HFF-Myc (cell line): ENCODE results near the gene PRR33.

Experiments
- DNase-seq: peaks from one replicate; pipeline ENCODE4 v3.0.0-alpha.2; 2011; ENCODE audit warnings: low read depth; ENCODE audit errors: extremely low read depth
- H3K4me3 ChIP-seq: replicated peaks from 2 replicates; pipeline ENCODE4 v1.5.1; 2011; ENCODE audit warnings: low read depth, mild to moderate bottlenecking, control low read depth, low read length
- CTCF ChIP-seq: IDR thresholded peaks from 2 replicates; pipeline ENCODE4 v1.5.1; 2012; ENCODE audit warnings: mild to moderate bottlenecking, low read depth, low read length, control low read depth; ENCODE audit errors: missing control alignments

Gene PRR33

GRCh38 chr11:1867381-1867780 is 24.3 kb downstream of the PRR33 start:
- no peak for TF ChIP-seq CTCF
- H3K4me3 ChIP-seq: no peak overlapping the region
- DNase-seq: no peak

GRCh38 chr11:1866776-1867175 is 24.9 kb downstream of the PRR33 start:
- H3K4me3 ChIP-seq: no peak overlapping the region
- no peak for DNase-seq
- TF ChIP-seq CTCF: no peak

- no peak for DNase-seq
- no peak overlapping the region for H3K4me3 ChIP-seq
- TF ChIP-seq CTCF: no peak
Measured at GRCh38 chr11:1866226-1866625, 25.5 kb downstream of the PRR33 start.

DNA sequence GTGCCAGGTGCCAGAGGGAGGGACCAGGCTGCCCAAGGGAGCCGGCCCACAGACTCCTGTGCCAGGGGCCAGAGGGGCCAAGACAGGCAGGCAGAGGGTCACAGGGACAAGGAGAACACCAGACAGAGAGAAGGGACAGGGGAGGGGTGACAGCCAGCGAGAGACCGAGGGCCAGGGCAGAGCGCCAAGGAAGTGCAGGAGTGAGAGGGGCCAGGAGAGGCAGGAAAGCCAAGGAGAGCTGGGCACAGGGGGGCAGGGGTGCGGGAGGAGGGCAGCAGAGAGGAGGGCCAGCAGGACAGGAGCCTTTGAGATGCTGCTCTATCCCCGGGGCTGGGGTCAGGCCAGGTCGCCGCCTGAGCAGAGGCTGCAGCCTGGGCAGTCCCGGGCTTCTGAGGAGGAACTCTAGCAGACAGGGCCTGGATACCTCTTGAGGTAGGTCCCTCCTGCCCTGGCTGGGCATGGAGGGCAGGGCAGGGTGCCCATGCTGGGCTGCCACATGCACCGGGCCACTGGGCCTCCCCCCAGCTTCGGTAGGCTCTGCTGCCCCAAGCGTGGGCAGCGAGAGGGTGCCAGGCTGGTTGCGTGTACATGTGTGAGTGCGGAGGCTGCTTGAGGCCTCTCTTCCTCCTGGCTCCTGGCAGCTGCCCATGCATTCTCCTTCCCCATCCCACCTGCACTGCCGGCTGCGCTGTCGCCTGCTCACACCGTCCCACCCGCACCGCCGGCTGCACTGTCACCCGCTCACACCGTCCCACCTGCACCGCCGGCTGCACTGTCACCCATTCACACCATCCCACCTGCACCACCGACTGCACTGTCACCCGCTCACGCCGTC is 26.6 kb downstream of the PRR33 start:
- TF ChIP-seq CTCF: no peak
- DNase-seq: no peak
- H3K4me3 ChIP-seq: no peak overlapping the region

GRCh38 chr11:1864231-1864630 is 27.5 kb downstream of the PRR33 start:
- H3K4me3 ChIP-seq: no peak overlapping the region
- no peak for TF ChIP-seq CTCF
- DNase-seq: no peak

DNA sequence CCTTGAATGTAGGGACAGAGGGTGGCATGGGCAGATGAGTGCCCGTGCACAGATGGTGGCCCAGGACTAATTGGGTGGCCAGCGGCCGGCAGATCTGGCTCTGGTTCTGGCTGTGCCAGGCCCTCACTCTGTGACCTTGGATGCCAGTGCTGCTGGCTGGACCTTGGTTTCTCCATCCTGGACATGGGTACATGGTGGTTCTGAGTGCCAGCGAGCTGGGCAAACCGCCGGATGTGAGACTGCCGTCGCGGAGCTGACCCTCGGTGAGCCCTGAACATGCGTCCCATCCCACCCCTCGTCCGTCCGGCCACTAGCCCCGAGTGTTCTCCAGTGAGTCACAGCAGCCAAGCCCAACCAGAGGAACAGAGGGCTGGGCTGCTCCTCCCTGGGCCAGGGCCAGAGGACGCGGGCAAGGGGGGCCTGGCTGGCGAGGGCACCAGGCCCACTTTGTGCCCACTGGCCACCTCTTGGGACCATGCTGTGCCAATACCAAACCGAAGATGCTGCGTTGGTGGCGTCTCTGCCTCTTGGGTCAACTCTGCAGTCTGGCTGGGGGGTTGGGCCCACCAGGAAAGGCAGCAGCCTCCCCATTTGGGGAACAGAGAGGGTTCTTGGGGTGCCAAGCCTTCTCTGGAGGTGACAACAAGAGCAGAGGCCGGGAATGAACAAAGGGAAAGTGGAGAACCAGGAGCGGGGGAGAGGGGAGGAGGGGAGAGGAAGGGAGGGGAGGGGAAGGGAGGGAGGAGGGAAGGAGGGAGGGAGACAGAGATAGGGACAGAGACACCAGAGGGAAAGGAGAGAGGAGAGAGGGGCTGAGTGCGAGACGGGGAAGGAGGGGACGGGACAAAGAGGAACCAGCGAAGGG is 28.1 kb downstream of the PRR33 start:
- TF ChIP-seq CTCF: no peak
- peak; percentile 44 for DNase-seq
- H3K4me3 ChIP-seq: no peak overlapping the region
